ENCODE results near the gene DIAPH3. TPM values are rescaled to one million over a fixed set of nuclear protein-coding genes. Genes with fewer than 3 reads are reported as not detected.
"Not testable (repeated sequence)": the region's sequence is repeated elsewhere in the genome, so short reads cannot be mapped to it uniquely, and the experiment has no call there.

The DIAPH3 gene
- total and polyA plus RNA-seq, 2 donors (not counting 1 experiment from before 2014, with no cell fraction given) = 0.03 to 0.10 TPM

DNA sequence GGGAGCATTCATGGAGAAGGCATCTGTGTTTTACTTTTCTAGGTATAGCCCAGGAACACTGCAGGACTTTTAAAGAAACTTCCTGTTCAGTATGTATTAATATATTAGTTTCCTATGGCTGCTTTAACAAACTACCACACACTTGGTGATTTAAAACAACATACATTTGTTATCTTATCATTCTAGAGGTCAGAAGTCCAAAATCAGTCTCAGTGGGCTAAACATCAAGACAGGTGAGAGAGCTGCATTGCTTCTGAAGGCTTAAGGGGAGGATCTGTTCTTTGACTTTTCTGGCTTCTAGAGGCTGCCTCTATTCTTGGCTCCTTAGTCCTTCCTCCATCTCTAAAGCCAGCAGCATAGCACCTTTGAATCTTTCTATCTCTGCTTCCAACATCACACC lies 37.6 kb upstream of the DIAPH3 start:
- no peak overlapping the region for H3K27ac Mint-ChIP-seq
- Histone ChIP-seq H4K20me1 (ENCODE audit: control insufficient read depth, insufficient read depth, low read length, poor library complexity, severe bottlenecking) (no peaks in the 10 kb centered on the region), H3K79me2 (ENCODE audit: control insufficient read depth, insufficient read depth, low read length) (no peaks in the 10 kb centered on the region), H3K9ac (ENCODE audit: low read length) (no peak overlapping the region), H3K4me3 (ENCODE audit: control extremely low read depth in 1 of 5, extremely low read depth in 1 of 5, insufficient read depth in 1 of 5, low read depth in 2 of 5, low read length in 4 of 5) (no peak overlapping the region), H2AFZ (ENCODE audit: insufficient read depth, low read depth, low read length, poor library complexity, severe bottlenecking) (no peak overlapping the region), H3K9me3 (ENCODE audit: control extremely low read depth in 1 of 3, control insufficient read depth in 2 of 3, insufficient read depth in 1 of 3, low read length in 2 of 3) (no peaks in the 10 kb centered on the region), H3K27me3 (replicated peaks in 1 of 4; ENCODE audit: control extremely low read depth in 1 of 4, control insufficient read depth in 3 of 4, insufficient read depth in 4 of 4, low read length in 3 of 4) (no peaks in the 10 kb centered on the region), H3K36me3 (replicated peaks in 1 of 2; ENCODE audit: control extremely low read depth in 1 of 2, control insufficient read depth in 1 of 2, extremely low read depth in 1 of 2, insufficient read depth in 2 of 2, low read length in 1 of 2) (no peaks in the 10 kb centered on the region), H3K27ac (ENCODE audit: low read length in 2 of 2) (no peak overlapping the region), H3K4me2 (replicated peaks; ENCODE audit: low read depth, low read length, poor library complexity, severe bottlenecking) (no peak overlapping the region), H3K4me1 (ENCODE audit: control insufficient read depth in 2 of 2, insufficient read depth in 2 of 2, low read length in 2 of 2) (no peaks in the 10 kb centered on the region)
- ChIA-PET CTCF (no interaction called here), POLR2A (no interaction called here)
- H3K4me1 Mint-ChIP-seq = no peaks in the 10 kb centered on the region
- intact Hi-C loops (cut with micrococcal nuclease) = no loop called here
- H3K4me3 Mint-ChIP-seq = no peak overlapping the region
- TF ChIP-seq EZH2 (IDR thresholded peaks at IDR 0.05; ENCODE audit: borderline replicate concordance, insufficient read depth, low read depth, low read length, poor library complexity, severe bottlenecking) (no peak), CTCF (IDR thresholded peaks at IDR 0.05) (no peak)
- H3K27me3 Mint-ChIP-seq = peaks cover 12% of the 10 kb centered on the region
- DNase-seq (no peak), ATAC-seq (ENCODE audit: low read depth) (no peak)
- no peaks in the 10 kb centered on the region for H3K9me3 Mint-ChIP-seq (ENCODE audit: insufficient read depth)

DNA sequence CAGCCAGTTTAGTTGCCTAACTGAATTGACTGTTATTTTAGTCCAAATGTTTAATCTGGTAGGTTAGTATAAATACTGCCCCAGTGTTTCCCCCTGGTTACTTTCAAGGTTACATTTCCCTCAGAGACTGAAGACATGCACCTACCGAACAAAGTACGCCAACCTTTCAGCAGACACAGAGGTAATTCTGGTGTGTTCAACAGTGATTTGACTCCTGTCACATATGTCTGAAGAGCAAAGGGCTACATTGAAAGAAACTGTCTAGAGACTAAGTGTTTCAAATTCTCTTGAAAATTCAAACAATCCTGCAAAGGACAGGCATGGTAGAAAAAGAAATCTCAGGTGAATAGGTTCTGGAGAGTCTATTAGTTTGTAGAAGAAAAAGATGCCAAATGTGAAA lies 32.2 kb upstream of the DIAPH3 start:
- H4K20me1 ChIP-seq (ENCODE audit: control insufficient read depth, insufficient read depth, low read length, poor library complexity, severe bottlenecking); H3K9me3 Mint-ChIP-seq (ENCODE audit: insufficient read depth); H3K9ac ChIP-seq (ENCODE audit: low read length); POLR2A ChIA-PET; H3K79me2 ChIP-seq (ENCODE audit: control insufficient read depth, insufficient read depth, low read length); H3K4me1 Mint-ChIP-seq; H3K4me2 ChIP-seq (replicated peaks; ENCODE audit: low read depth, low read length, poor library complexity, severe bottlenecking); H2AFZ ChIP-seq (ENCODE audit: insufficient read depth, low read depth, low read length, poor library complexity, severe bottlenecking); H3K4me1 ChIP-seq (ENCODE audit: control insufficient read depth in 2 of 2, insufficient read depth in 2 of 2, low read length in 2 of 2); H3K9me3 ChIP-seq (ENCODE audit: control extremely low read depth in 1 of 3, control insufficient read depth in 2 of 3, insufficient read depth in 1 of 3, low read length in 2 of 3); H3K27me3 ChIP-seq (replicated peaks in 1 of 4; ENCODE audit: control extremely low read depth in 1 of 4, control insufficient read depth in 3 of 4, insufficient read depth in 4 of 4, low read length in 3 of 4); DNase-seq; H3K4me3 Mint-ChIP-seq; intact Hi-C loops (cut with micrococcal nuclease); H3K36me3 ChIP-seq (replicated peaks in 1 of 2; ENCODE audit: control extremely low read depth in 1 of 2, control insufficient read depth in 1 of 2, extremely low read depth in 1 of 2, insufficient read depth in 2 of 2, low read length in 1 of 2); ATAC-seq (ENCODE audit: low read depth); H3K27ac Mint-ChIP-seq; CTCF ChIA-PET; H3K4me3 ChIP-seq (ENCODE audit: control extremely low read depth in 1 of 5, extremely low read depth in 1 of 5, insufficient read depth in 1 of 5, low read depth in 2 of 5, low read length in 4 of 5); H3K27ac ChIP-seq (ENCODE audit: low read length in 2 of 2): not testable (repeated sequence)
- peaks cover 15% of the 10 kb centered on the region for H3K27me3 Mint-ChIP-seq
- no CpG with 5 or more reads among the region's 2 CpGs for WGBS (ENCODE audit: insufficient coverage)
